DOHH2 (cell line): Measurements from ENCODE around the gene RENBP.

Experiments
- H3F3A ChIP-seq: fragments of 200-600 bp; sonication (generic), shearing (Covaris generic); 2 replicates; pipeline ENCODE4 v1.6.0; 2016; ENCODE audit warnings: antibody characterized with exemption, mild to moderate bottlenecking; ENCODE audit not compliant: control insufficient read depth, insufficient read depth
- H3K27ac ChIP-seq: fragments of 200-600 bp; sonication (generic); 2 replicates; pipeline ENCODE4 v1.5.1; 2014; ENCODE audit warnings: low read depth, mild to moderate bottlenecking, low read length, moderate library complexity
- H3K27me3 ChIP-seq: fragments of 200-600 bp; sonication (generic); 2 replicates; pipeline ENCODE4 v1.6.1; 2014; ENCODE audit warnings: mild to moderate bottlenecking, low read length, mixed read lengths; ENCODE audit not compliant: control insufficient read depth
- H3K36me3 ChIP-seq: fragments of 200-600 bp; sonication (generic); 2 replicates; pipeline ENCODE4 v1.6.1; 2014; ENCODE audit warnings: mild to moderate bottlenecking, low read length, moderate library complexity, mixed read lengths; ENCODE audit not compliant: control insufficient read depth
- H3K4me1 ChIP-seq: fragments of 200-600 bp; sonication (generic); 2 replicates; pipeline ENCODE4 v1.6.1; 2014; ENCODE audit warnings: mild to moderate bottlenecking, low read length, mixed read lengths; ENCODE audit not compliant: control insufficient read depth
- H3K4me2 ChIP-seq: fragments of 200-600 bp; sonication (generic); 2 replicates; pipeline ENCODE4 v1.6.0; 2014; ENCODE audit warnings: mild to moderate bottlenecking, low read length, moderate library complexity
- H3K4me3 ChIP-seq: fragments of 200-600 bp; sonication (generic); 2 replicates; pipeline ENCODE4 v1.5.1; 2014; ENCODE audit warnings: mild to moderate bottlenecking, low read length, mixed read lengths
- H3K79me2 ChIP-seq: fragments of 200-600 bp; sonication (generic); 2 replicates; pipeline ENCODE4 v1.6.1; 2014; ENCODE audit warnings: mild to moderate bottlenecking, low read length, mixed read lengths; ENCODE audit not compliant: control insufficient read depth
- H3K9me2 ChIP-seq: fragments of 200-600 bp; sonication (generic); replicated peaks from 2 replicates; pipeline ENCODE4 v1.6.1; 2014; ENCODE audit warnings: mild to moderate bottlenecking, low read length, mixed read lengths; ENCODE audit not compliant: control insufficient read depth
- H3K9me3 ChIP-seq: fragments of 200-600 bp; sonication (generic); 2 replicates; pipeline ENCODE4 v1.6.1; 2014; ENCODE audit warnings: antibody characterized with exemption, low read length, mixed read lengths; ENCODE audit not compliant: control insufficient read depth, insufficient read depth
- H4K20me1 ChIP-seq: fragments of 200-600 bp; sonication (generic); 2 replicates; pipeline ENCODE4 v1.6.0; 2014; ENCODE audit warnings: low read depth, mild to moderate bottlenecking, antibody characterized with exemption, low read length, moderate library complexity; ENCODE audit not compliant: control insufficient read depth, insufficient read depth
- EZH2phosphoT487 ChIP-seq: fragments of 200-600 bp; sonication (generic); IDR thresholded peaks from 2 replicates; pipeline ENCODE4 v1.6.1; 2017; ENCODE audit warnings: borderline replicate concordance, mild to moderate bottlenecking, antibody characterized with exemption, low read length, moderate library complexity, mixed read lengths
- TF ChIP-seq, protein P1 (sequence below): fragments of 200-600 bp; sonication (generic); IDR thresholded peaks from one replicate; pipeline ENCODE4 v1.5.1; 2014; ENCODE audit warnings: antibody characterized with exemption, mild to moderate bottlenecking, low read depth, low read length; ENCODE audit not compliant: poor library complexity, severe bottlenecking

Gene RENBP

DNA sequence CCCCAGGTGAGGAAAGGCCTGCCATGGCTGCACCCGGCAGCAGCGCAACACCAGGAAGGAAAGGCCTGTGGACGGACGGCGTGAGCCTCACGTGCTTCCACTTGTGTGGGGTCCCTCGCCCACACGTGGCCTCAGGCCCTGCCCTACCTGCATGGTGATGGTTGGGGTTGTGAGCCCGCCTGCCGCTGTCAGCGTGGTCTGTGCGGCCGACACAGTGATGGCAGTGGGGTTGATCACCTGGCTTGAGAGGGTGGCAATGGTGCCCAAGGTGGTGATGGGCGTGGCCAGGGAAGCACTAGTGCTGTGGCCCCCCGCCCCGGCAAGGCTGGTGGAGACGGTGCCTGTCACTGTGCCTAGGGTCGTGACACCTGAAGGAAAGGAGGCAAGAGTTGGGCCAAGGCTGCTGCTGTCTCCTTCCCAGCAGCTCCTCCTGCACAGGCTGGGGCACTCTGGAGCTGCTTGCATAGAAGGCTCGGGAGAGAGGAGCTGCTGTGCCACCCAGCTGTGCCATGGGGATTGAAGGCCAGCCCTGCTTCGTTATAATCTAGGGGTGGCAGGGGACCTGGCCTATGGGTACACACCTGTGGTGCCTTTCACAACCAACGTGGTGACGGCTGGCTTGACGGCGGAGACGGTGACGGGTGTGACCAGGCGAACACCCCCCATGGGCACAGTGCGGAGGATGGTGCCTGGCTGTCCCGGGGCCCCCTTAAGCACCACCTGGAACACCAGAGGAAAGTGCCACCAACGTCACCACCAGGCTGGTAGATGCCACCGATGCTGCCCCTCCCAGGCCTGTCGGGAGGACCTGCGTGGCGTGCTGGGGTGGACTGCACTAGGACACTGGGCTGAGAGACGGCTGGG is 11.8 kb upstream of the RENBP start:
- no peaks in the 10 kb centered on the region for H3K4me1 ChIP-seq
- no peaks in the 10 kb centered on the region for H3K9me2 ChIP-seq
- H3K9me3 ChIP-seq: no peaks in the 10 kb centered on the region
- no peak overlapping the region for H3K27ac ChIP-seq
- no peak overlapping the region for H3K4me3 ChIP-seq
- no peak overlapping the region for H3K4me2 ChIP-seq
- H3K27me3 ChIP-seq: no peaks in the 10 kb centered on the region
- TF ChIP-seq EZH2phosphoT487: no peak
- TF ChIP-seq, protein P1, sequence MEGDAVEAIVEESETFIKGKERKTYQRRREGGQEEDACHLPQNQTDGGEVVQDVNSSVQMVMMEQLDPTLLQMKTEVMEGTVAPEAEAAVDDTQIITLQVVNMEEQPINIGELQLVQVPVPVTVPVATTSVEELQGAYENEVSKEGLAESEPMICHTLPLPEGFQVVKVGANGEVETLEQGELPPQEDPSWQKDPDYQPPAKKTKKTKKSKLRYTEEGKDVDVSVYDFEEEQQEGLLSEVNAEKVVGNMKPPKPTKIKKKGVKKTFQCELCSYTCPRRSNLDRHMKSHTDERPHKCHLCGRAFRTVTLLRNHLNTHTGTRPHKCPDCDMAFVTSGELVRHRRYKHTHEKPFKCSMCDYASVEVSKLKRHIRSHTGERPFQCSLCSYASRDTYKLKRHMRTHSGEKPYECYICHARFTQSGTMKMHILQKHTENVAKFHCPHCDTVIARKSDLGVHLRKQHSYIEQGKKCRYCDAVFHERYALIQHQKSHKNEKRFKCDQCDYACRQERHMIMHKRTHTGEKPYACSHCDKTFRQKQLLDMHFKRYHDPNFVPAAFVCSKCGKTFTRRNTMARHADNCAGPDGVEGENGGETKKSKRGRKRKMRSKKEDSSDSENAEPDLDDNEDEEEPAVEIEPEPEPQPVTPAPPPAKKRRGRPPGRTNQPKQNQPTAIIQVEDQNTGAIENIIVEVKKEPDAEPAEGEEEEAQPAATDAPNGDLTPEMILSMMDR: no peak
- no peaks in the 10 kb centered on the region for H3K79me2 ChIP-seq
- no peaks in the 10 kb centered on the region for H4K20me1 ChIP-seq
- no peaks in the 10 kb centered on the region for H3F3A ChIP-seq
- peaks cover 100% of the 10 kb centered on the region for H3K36me3 ChIP-seq

DNA sequence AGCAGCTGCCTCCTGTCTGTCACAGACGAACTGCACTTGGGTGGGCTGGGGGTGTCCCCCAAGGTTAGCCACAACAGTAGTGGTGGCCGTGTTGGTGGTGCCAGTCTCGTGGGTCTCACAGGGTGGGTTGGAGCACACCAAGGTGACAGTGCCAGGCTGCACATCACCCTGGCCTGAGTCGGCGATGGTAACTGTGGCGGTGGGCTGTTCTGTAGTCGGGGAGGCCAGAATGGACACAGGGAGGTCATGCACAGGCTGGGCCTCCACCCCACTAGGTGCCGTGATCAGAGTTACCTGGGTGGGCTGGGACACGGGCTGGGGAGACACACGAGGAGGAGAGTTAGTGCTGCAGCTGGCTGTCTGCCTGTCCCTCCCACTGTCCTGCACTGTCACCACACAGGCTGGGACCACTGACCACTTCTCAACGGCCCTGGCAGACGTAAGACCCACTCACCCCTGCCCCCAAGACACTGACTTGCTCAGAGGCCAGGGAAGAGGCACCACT is 10.8 kb upstream of the RENBP start:
- no peaks in the 10 kb centered on the region for H3K27me3 ChIP-seq
- H3F3A ChIP-seq: no peaks in the 10 kb centered on the region; the same call in 1 of the 2 replicates
- H3K9me2 ChIP-seq: no peaks in the 10 kb centered on the region
- no peak overlapping the region for H3K27ac ChIP-seq
- no peak for TF ChIP-seq EZH2phosphoT487
- TF ChIP-seq, protein P1: no peak
- H3K4me2 ChIP-seq: no peak overlapping the region
- H3K4me1 ChIP-seq: no peaks in the 10 kb centered on the region
- no peaks in the 10 kb centered on the region for H3K79me2 ChIP-seq
- H3K9me3 ChIP-seq: no peaks in the 10 kb centered on the region
- peaks cover 100% of the 10 kb centered on the region for H3K36me3 ChIP-seq
- no peaks in the 10 kb centered on the region for H4K20me1 ChIP-seq
- no peak overlapping the region for H3K4me3 ChIP-seq

DNA sequence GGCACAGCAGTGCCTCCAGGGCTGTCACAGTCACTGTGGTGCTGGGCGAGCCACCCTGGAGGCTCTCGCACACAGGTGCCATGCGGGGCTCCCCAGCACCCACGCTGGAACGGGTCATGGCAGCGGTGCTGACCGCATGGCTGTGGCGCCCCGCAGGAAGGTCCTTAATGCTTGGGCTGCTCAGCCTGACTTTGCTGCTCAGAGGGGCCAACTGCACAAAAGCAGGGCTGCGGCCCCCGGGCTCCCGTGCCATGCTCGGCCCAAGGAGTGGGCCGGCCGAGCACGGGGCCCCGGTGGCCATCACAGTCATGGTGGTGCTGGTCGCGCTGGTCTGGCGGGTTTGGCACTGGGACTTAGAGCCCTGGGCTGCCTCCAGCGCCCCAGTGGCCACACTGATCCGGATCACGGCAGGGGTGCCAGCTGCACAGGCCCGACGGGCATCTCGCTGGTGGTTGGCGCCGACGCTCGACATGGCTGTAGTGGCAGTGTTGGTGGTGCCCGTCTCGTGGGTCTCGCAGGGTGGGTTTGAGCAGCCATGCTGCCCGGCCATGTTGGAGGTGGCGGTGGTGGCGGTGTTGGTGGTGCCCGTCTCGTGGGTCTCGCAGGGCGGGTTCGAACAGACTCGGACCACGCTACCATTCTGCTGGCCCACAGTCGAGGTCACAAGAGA is 10.2 kb upstream of the RENBP start:
- Histone ChIP-seq H3K36me3 (peaks cover 100% of the 10 kb centered on the region), H3K9me2 (no peaks in the 10 kb centered on the region), H3K27ac (no peak overlapping the region), H3K27me3 (no peaks in the 10 kb centered on the region), H3K4me3 (no peak overlapping the region), H4K20me1 (no peaks in the 10 kb centered on the region), H3F3A (no peaks in the 10 kb centered on the region; the same call in 1 of the 2 replicates), H3K4me2 (no peak overlapping the region), H3K9me3 (no peaks in the 10 kb centered on the region), H3K4me1 (no peaks in the 10 kb centered on the region), H3K79me2 (no peaks in the 10 kb centered on the region)
- TF ChIP-seq, protein P1: no peak
- TF ChIP-seq EZH2phosphoT487: no peak
